ENCODE data around the gene VWA2. TPM values are rescaled to one million over a fixed set of nuclear protein-coding genes. Genes with fewer than 3 reads are reported as not detected.

The VWA2 gene
- total RNA-seq (2021) = 1.4 and 1.6 TPM in 2 replicates
- long read RNA-seq, partial matches to known transcripts = 1 of 8 reads
- long read RNA-seq, other reads (novel, unspliced or antisense) = 4 of 8 reads

DNA sequence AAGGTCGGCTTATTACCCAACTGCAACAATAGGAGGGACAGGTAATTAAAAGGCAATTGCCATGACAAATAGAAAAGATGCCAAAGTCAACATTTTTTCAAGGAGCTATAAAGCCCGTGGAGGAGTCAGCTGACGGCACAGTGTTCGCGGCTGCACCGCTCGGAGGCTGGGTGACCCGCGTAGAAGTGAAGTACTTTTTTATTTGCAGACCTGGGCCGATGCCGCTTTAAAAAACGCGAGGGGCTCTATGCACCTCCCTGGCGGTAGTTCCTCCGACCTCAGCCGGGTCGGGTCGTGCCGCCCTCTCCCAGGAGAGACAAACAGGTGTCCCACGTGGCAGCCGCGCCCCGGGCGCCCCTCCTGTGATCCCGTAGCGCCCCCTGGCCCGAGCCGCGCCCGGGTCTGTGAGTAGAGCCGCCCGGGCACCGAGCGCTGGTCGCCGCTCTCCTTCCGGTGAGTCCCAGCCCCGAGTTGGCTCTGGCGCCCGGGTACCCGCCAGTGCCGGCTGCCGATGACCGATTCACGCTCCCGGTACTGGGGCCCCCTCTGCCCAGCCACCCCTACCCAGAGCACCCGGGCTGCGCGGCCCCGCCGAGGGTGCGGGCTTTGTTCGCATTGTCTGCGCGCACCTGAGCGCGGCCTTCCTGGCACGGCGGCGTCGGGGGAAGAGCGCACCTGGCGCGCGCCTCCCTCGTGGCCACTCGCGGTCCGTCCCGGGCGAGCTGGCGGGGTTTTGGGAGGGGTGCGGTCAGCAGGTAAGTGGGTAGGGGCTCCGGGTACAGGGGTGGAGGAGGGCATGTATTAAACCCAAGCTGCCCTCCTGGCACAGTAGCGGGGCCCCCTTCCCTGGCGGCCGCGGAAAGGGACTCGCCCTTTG is at the start of gene VWA2:
Gene VWA2, plus strand, starts transcription at position 138 of the 877 bp plus-strand sequence. CDS start 9,460 bp downstream, outside the sequence.
- H3T11ph ChIP-seq (ENCODE audit: low read length) = no peak within 1 kb of the TSS
- Mint-ChIP-seq H3K9me3 (0 out of 5 replicates have a peak, but pooled peaks cover 0 to 3% of the 10 kb centered on the region in 2 experiments), H3K27ac (no peak within 1 kb of the TSS), H3K4me3 (peak within 1 kb of the TSS; percentile 65 to 79), H3K4me1 (peaks cover 7 to 13% of the 10 kb centered on the region in 2 experiments), H3K36me3 (ENCODE audit: insufficient read depth in 1 of 3, low read depth in 3 of 3) (no peaks in the 10 kb centered on the region), H3K27me3 (ENCODE audit: low read depth) (peaks cover 67% of the 10 kb centered on the region)
- H2BK120ac ChIP-seq (ENCODE audit: low read depth, low read length, poor library complexity, severe bottlenecking) = no peak within 1 kb of the TSS
- H3K79me2 ChIP-seq (ENCODE audit: insufficient read depth, low read length) = no peaks in the 10 kb centered on the region
- H3K27ac ChIP-seq (ENCODE audit: insufficient read length, low read depth, low read length) = no peak within 1 kb of the TSS
- H2BK20ac ChIP-seq (ENCODE audit: low read depth, low read length, poor library complexity, severe bottlenecking) = no peak within 1 kb of the TSS
- H3K23me2 ChIP-seq (ENCODE audit: insufficient read length, low read depth, low read length, poor library complexity, severe bottlenecking) = peaks cover 8% of the 10 kb centered on the region
- no peaks in the 10 kb centered on the region for H3K9me3 ChIP-seq (ENCODE audit: control insufficient read depth, low read depth, low read length)
- no peak within 1 kb of the TSS for H3K4ac ChIP-seq (ENCODE audit: low read depth, low read length)
- H3K56ac ChIP-seq (ENCODE audit: insufficient read length, low read depth, low read length) = no peak within 1 kb of the TSS
- no peak within 1 kb of the TSS for H2BK5ac ChIP-seq (ENCODE audit: insufficient read length, low read length)
- no peak within 1 kb of the TSS for H4K8ac ChIP-seq (replicated peaks; ENCODE audit: insufficient read length, low read depth, low read length)
- no CpG with 5 or more reads among the region's 79 CpGs for WGBS (ENCODE audit: extremely low coverage, insufficient read length, low lambda C conversion rate)
- H2AK5ac ChIP-seq (ENCODE audit: insufficient read length, low read length) = no peak within 1 kb of the TSS
- no peak within 1 kb of the TSS for H3K9ac ChIP-seq (ENCODE audit: extremely low read depth, insufficient read length, low read length)
- peak within 1 kb of the TSS; percentile 74 for H3K4me2 ChIP-seq (ENCODE audit: insufficient read depth, insufficient read length, low read length)
- peak; percentile 58 for TF ChIP-seq CTCF (conservative IDR thresholded peaks at IDR 0.05)
- no peak within 1 kb of the TSS for H2AFZ ChIP-seq (ENCODE audit: low read length)
- H2BK15ac ChIP-seq (ENCODE audit: low read depth, low read length) = no peak within 1 kb of the TSS
- H4K5ac ChIP-seq (ENCODE audit: insufficient read length, low read depth, low read length) = no peak within 1 kb of the TSS
- no peaks in the 10 kb centered on the region for H3K79me1 ChIP-seq (ENCODE audit: insufficient read depth, low read depth, low read length, poor library complexity, severe bottlenecking)
- H3K27me3 ChIP-seq (ENCODE audit: insufficient read depth, low read length) = no peaks in the 10 kb centered on the region; the same call in 1 of the 2 replicates
- H3K18ac ChIP-seq (ENCODE audit: insufficient read length, low read depth, low read length) = no peak within 1 kb of the TSS
- H4K20me1 ChIP-seq (ENCODE audit: control insufficient read depth, insufficient read depth, insufficient read length) = no peaks in the 10 kb centered on the region
- no peak within 1 kb of the TSS for H3K23ac ChIP-seq (ENCODE audit: insufficient read length, low read depth, low read length)
- no peak within 1 kb of the TSS for H2BK12ac ChIP-seq (ENCODE audit: insufficient read length, low read depth, low read length)
- H4K91ac ChIP-seq (ENCODE audit: insufficient read length, low read depth, low read length) = no peak within 1 kb of the TSS
- H3K4me1 ChIP-seq (ENCODE audit: insufficient read depth, low read length) = no peaks in the 10 kb centered on the region
- peak; percentile 71 for DNase-seq
- peak within 1 kb of the TSS; percentile 74; the same call in 1 of the 2 replicates for H3K14ac ChIP-seq (ENCODE audit: insufficient read depth, low read length)
